GF-D8 (cell line): Measurements from ENCODE around the gene MSH5.
A peak's percentile ranks its signal among the peaks of the same experiment; 100 is the strongest.
"Not testable (repeated sequence)": the region's sequence is repeated elsewhere in the genome, so short reads cannot be mapped to it uniquely, and the experiment has no call there.

ENCODE experiments used
- DNase-seq: peaks from one replicate; lab custom pipeline; 2025; lab: John Stamatoyannopoulos, UW

The MSH5 gene

GRCh38 chr6:31801031-31801927 lies 61.5 kb downstream of the MSH5 start:
- DNase-seq, result not testable (repeated sequence)

DNA sequence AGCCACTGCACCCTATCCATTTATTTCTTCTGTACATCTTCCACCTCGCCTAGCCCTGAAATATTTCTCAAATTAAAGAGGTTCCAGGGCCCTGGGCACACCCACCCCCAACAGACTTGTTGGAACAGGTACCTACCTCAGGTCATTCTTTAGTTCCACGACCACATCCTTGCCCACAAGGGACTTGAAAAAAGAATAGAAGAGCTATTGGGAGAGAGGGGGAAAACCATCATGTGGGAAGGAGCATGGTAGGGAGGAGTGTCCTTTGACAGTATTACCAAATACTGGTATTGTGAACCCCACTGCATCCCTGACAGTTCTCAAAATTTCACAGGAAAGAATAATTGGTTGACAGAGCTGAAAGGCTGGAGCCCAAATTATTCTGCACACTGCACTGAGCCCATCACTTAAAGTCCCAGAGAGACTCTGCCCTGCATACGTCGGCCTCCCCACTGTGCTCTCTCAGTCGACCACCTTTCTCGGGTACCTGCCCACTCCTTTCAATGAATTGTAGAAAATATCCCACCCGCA lies 66.2 kb downstream of the MSH5 start:
- DNase-seq, result no peak

GRCh38 chr6:31806470-31807272 lies 66.9 kb downstream of the MSH5 start, which contains the start of gene LSM2:
LSM2 (minus strand) TSS chr6:31806966; CDS start chr6:31806757, 209 bp downstream.
- DNase-seq, result peak; percentile 90

DNA sequence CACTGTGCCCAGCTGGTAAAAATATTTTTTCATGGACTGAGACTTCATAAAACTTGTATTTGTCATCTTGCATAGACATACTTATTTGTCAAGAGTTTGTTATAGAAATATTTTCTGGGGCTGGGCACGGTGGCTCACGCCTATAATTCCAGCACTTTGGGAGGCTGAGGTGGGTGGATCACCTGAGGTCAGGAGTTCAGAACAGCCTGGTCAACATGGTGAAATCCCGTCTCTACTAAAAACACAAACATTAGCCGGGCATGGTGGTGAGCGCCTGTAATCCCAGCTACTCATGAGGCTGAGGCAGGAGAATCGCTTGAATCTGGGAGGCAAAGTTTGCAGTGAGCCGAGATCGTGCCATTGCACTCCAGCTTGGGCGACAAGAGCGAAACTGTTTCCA lies 68.8 kb downstream of the MSH5 start:
- not testable (repeated sequence) for DNase-seq

DNA sequence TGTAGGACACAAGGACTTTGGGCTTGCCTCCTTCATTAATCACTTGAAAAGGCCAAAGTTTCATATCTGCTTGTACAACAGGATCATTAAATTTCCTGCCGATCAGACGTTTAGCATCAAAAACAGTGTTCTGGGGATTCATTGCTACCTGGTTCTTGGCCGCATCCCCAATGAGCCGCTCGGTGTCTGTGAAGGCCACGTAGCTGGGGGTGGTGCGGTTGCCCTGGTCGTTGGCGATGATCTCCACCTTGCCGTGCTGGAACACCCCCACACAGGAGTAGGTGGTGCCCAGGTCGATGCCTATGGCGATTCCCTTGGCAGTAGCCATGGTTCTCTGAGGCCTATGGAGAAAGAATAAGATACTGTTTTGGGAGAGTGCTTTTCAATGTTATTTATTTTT lies 71.8 kb downstream of the MSH5 start:
- no peak for DNase-seq
